Chondrocyte (in vitro differentiated cells): ENCODE measurements around the gene CTDP1. TPM values are rescaled to one million over a fixed set of nuclear protein-coding genes. Genes with fewer than 3 reads are reported as not detected.
A peak's percentile ranks its signal among the peaks of the same experiment; 100 is the strongest.

Source experiments
- DNase-seq: peaks from one replicate; pipeline ENCODE4 v3.0.0; 2021; ENCODE audit warnings: mixed read lengths, low spot score
- H3K27ac Mint-ChIP-seq: one replicate; pipeline ENCODE4 v1.8.0; 2021; ENCODE audit warnings: mild to moderate bottlenecking, moderate library complexity, mixed read lengths; ENCODE audit not compliant: unreplicated experiment
- H3K27me3 Mint-ChIP-seq: 2 replicates; pipeline ENCODE4 v1.8.0; 2021; ENCODE audit warnings: low read depth, mixed read lengths
- H3K36me3 Mint-ChIP-seq: 2 replicates; pipeline ENCODE4 v1.8.0; 2021; ENCODE audit warnings: low read depth, mixed read lengths
- H3K4me1 Mint-ChIP-seq: 2 replicates; pipeline ENCODE4 v1.8.0; 2021; ENCODE audit warnings: low read depth, mild to moderate bottlenecking, mixed read lengths
- H3K4me3 Mint-ChIP-seq: one replicate; pipeline ENCODE4 v1.8.0; 2021; ENCODE audit warnings: mild to moderate bottlenecking, moderate library complexity, mixed read lengths; ENCODE audit not compliant: unreplicated experiment
- H3K9me3 Mint-ChIP-seq: 2 replicates; pipeline ENCODE4 v1.8.0; 2021; ENCODE audit warnings: low read depth, mixed read lengths
- CTCF ChIP-seq: fragments of 200-600 bp; sonication (generic); IDR thresholded peaks from 2 replicates; pipeline ENCODE4 v1.5.0; 2021; ENCODE audit warnings: antibody characterized with exemption, mild to moderate bottlenecking, moderate library complexity
- total RNA-seq: library from RNA; stranded (reverse); gene quantifications from 3 replicates; pipeline ENCODE4 v1.2.1, GENCODE V29; 2021

The CTDP1 gene
- total RNA-seq, 1 donor from 2014 or later, result 21.0 TPM

GRCh38 chr18:79784071-79784913 is 104.7 kb downstream of the CTDP1 start:
- no peak overlapping the region for H3K4me3 Mint-ChIP-seq
- TF ChIP-seq CTCF, result no peak
- H3K27me3 Mint-ChIP-seq, result peaks cover 37% of the 10 kb centered on the region
- DNase-seq, result peak; percentile 92
- H3K27ac Mint-ChIP-seq, result no peak overlapping the region
- no peaks in the 10 kb centered on the region for H3K4me1 Mint-ChIP-seq
- no peaks in the 10 kb centered on the region for H3K9me3 Mint-ChIP-seq
- no peaks in the 10 kb centered on the region for H3K36me3 Mint-ChIP-seq

GRCh38 chr18:79784965-79785770 is 105.6 kb downstream of the CTDP1 start:
- DNase-seq, result no peak
- no peak for TF ChIP-seq CTCF
- Mint-ChIP-seq H3K27me3 (peaks cover 37% of the 10 kb centered on the region), H3K36me3 (no peaks in the 10 kb centered on the region), H3K9me3 (no peaks in the 10 kb centered on the region), H3K4me3 (no peak overlapping the region), H3K4me1 (no peaks in the 10 kb centered on the region), H3K27ac (no peak overlapping the region)

GRCh38 chr18:79785831-79786230 is 106.2 kb downstream of the CTDP1 start:
- peaks cover 37% of the 10 kb centered on the region for H3K27me3 Mint-ChIP-seq
- DNase-seq, result no peak
- TF ChIP-seq CTCF, result no peak
- no peaks in the 10 kb centered on the region for H3K36me3 Mint-ChIP-seq
- H3K9me3 Mint-ChIP-seq, result no peaks in the 10 kb centered on the region
- peaks cover under 1% of the 10 kb centered on the region for H3K4me1 Mint-ChIP-seq
- H3K27ac Mint-ChIP-seq, result no peak overlapping the region
- H3K4me3 Mint-ChIP-seq, result no peak overlapping the region

GRCh38 chr18:79786304-79786703 is 106.7 kb downstream of the CTDP1 start:
- Mint-ChIP-seq H3K27ac (no peak overlapping the region), H3K4me1 (peaks cover 5% of the 10 kb centered on the region), H3K9me3 (no peaks in the 10 kb centered on the region), H3K27me3 (peaks cover 37% of the 10 kb centered on the region), H3K36me3 (no peaks in the 10 kb centered on the region), H3K4me3 (no peak overlapping the region)
- DNase-seq, result no peak
- no peak for TF ChIP-seq CTCF

- no peak for TF ChIP-seq CTCF
- peaks cover 12% of the 10 kb centered on the region for H3K4me1 Mint-ChIP-seq
- no peaks in the 10 kb centered on the region for H3K9me3 Mint-ChIP-seq
- H3K4me3 Mint-ChIP-seq, result no peak overlapping the region
- peak; percentile 82 for DNase-seq
- peaks cover 37% of the 10 kb centered on the region for H3K27me3 Mint-ChIP-seq
- H3K36me3 Mint-ChIP-seq, result no peaks in the 10 kb centered on the region
- H3K27ac Mint-ChIP-seq, result no peak overlapping the region
These were observed 107.4 kb downstream of the CTDP1 start for GRCh38 chr18:79786786-79787526.
